Measurements from ENCODE around the gene MB21D2.

DNA sequence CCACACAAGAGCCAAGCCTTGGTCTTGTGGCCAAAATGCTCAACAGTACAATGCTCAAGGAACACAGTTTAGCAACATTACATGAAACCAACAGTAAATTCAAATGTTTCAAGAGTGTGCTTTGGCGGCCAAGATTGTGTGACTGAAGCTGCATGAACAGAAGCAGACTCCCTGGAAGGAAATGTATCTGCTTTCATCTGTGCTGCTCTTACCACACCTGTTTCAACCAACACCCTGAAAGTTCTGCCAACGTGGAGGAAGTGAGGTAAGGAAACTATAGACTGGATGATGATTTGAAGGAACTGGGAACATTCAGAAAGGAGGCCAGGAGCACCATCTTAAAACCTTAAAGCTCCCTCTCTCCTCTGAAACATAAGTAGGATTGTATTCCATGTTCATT, 55.7 kb downstream of the MB21D2 start:
- TF ChIP-seq POLR2A (IDR thresholded peaks at IDR 0.05): no peak
- TF ChIP-seq, protein P1, sequence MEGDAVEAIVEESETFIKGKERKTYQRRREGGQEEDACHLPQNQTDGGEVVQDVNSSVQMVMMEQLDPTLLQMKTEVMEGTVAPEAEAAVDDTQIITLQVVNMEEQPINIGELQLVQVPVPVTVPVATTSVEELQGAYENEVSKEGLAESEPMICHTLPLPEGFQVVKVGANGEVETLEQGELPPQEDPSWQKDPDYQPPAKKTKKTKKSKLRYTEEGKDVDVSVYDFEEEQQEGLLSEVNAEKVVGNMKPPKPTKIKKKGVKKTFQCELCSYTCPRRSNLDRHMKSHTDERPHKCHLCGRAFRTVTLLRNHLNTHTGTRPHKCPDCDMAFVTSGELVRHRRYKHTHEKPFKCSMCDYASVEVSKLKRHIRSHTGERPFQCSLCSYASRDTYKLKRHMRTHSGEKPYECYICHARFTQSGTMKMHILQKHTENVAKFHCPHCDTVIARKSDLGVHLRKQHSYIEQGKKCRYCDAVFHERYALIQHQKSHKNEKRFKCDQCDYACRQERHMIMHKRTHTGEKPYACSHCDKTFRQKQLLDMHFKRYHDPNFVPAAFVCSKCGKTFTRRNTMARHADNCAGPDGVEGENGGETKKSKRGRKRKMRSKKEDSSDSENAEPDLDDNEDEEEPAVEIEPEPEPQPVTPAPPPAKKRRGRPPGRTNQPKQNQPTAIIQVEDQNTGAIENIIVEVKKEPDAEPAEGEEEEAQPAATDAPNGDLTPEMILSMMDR (IDR thresholded peaks at IDR 0.05): no peak

All from esophagus squamous epithelium (tissue), 4 donors.